Erythroblast (primary cell): ENCODE results near the gene NFYC.

Experiments
- GATA1 ChIP-seq: IDR thresholded peaks from 2 replicates; pipeline ENCODE4 v1.6.1; 2011; ENCODE audit warnings: low read depth, mild to moderate bottlenecking, control low read depth, low read length, moderate library complexity
- POLR2A ChIP-seq: IDR thresholded peaks from 2 replicates; pipeline ENCODE4 v1.6.1; 2011; ENCODE audit warnings: mild to moderate bottlenecking, low read length

DNA sequence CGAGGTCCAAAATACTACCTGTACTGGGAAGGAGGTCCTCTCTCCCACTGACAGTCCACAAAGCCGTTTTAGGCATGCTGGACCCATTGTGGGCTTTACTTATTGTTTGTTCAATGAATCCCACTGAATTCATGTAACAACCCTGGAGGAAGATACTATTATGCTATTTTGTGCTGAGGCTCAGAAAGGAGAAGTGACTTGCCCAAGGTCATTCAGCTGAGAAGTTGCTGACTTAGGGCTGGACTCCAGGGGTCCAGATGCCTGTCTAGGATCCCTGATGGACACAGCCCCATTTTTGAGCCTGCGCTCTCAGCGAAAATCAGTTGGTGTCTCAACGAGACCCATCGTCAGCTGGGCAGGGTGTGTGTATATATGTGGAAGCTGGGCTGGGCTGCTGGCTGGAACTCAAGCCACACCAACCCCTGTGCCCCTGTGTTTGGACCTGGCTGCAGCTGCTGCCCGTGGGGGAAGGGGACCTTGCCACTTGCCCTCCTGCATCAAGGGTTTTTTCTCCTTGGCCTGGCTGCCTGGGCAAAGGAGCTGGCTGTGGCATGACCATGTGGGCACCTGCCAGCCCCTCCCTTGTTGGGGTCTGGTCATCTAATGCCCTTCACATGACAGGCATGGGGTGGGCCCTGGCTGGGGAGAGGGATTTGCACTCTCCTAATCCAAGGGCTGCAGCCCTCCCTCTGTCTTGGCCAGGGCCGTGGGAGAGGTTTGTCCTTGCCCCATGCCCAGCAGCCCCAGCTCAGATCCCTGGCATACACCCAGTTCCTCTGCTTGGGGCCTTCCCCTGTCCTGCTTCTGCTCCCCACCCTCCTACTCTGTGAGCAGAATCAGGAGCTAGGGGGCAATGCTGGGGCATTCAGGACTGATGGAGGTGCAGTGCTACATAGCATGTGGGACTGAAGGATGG, 107.1 kb downstream of the NFYC start:
- TF ChIP-seq POLR2A = no peak
- no peak for TF ChIP-seq GATA1
